Measurements from ENCODE around the gene LIPM.
"Not testable (repeated sequence)": the region's sequence is repeated elsewhere in the genome, so short reads cannot be mapped to it uniquely, and the experiment has no call there.

Gene LIPM

GRCh38 chr10:88833723-88834122 is 31.2 kb downstream of the LIPM start:
- no peak for DNase-seq (ENCODE audit: extremely low read depth, insufficient read length)
- H3K4me3 ChIP-seq (replicated peaks; ENCODE audit: low read depth, low read length) = no peak overlapping the region
- H3K27me3 ChIP-seq (replicated peaks; ENCODE audit: control insufficient read depth, insufficient read depth, low read length) = no peaks in the 10 kb centered on the region
- H3K36me3 ChIP-seq (ENCODE audit: control insufficient read depth, insufficient read depth, low read length) = no peaks in the 10 kb centered on the region
- no peak for TF ChIP-seq CTCF (IDR thresholded peaks at IDR 0.05; ENCODE audit: insufficient read depth, low read length, poor library complexity, severe bottlenecking)

GRCh38 chr10:88835096-88835909 is 32.8 kb downstream of the LIPM start:
- H3K36me3 ChIP-seq (ENCODE audit: control insufficient read depth, insufficient read depth, low read length) = no peaks in the 10 kb centered on the region
- H3K27me3 ChIP-seq (replicated peaks; ENCODE audit: control insufficient read depth, insufficient read depth, low read length) = no peaks in the 10 kb centered on the region
- DNase-seq (ENCODE audit: extremely low read depth, insufficient read length) = peak; percentile 56
- TF ChIP-seq CTCF (IDR thresholded peaks at IDR 0.05; ENCODE audit: insufficient read depth, low read length, poor library complexity, severe bottlenecking) = peak; percentile 78
- no peak overlapping the region for H3K4me3 ChIP-seq (replicated peaks; ENCODE audit: low read depth, low read length)

GRCh38 chr10:88835910-88836221 is 33.3 kb downstream of the LIPM start:
- no peak for TF ChIP-seq CTCF (IDR thresholded peaks at IDR 0.05; ENCODE audit: insufficient read depth, low read length, poor library complexity, severe bottlenecking)
- no peak for DNase-seq (ENCODE audit: extremely low read depth, insufficient read length)
- H3K27me3 ChIP-seq (replicated peaks; ENCODE audit: control insufficient read depth, insufficient read depth, low read length) = no peaks in the 10 kb centered on the region
- H3K4me3 ChIP-seq (replicated peaks; ENCODE audit: low read depth, low read length) = no peak overlapping the region
- H3K36me3 ChIP-seq (ENCODE audit: control insufficient read depth, insufficient read depth, low read length) = no peaks in the 10 kb centered on the region

- H3K4me3 ChIP-seq (replicated peaks; ENCODE audit: low read depth, low read length); H3K27me3 ChIP-seq (replicated peaks; ENCODE audit: control insufficient read depth, insufficient read depth, low read length); H3K36me3 ChIP-seq (ENCODE audit: control insufficient read depth, insufficient read depth, low read length); DNase-seq (ENCODE audit: extremely low read depth, insufficient read length): not testable (repeated sequence)
These were observed 35.1 kb downstream of the LIPM start for GRCh38 chr10:88837632-88838031.

- no peak overlapping the region for H3K4me3 ChIP-seq (replicated peaks; ENCODE audit: low read depth, low read length)
- no peaks in the 10 kb centered on the region for H3K36me3 ChIP-seq (ENCODE audit: control insufficient read depth, insufficient read depth, low read length)
- no peaks in the 10 kb centered on the region for H3K27me3 ChIP-seq (replicated peaks; ENCODE audit: control insufficient read depth, insufficient read depth, low read length)
- no peak for DNase-seq (ENCODE audit: extremely low read depth, insufficient read length)
- no peak for TF ChIP-seq CTCF (IDR thresholded peaks at IDR 0.05; ENCODE audit: insufficient read depth, low read length, poor library complexity, severe bottlenecking)
These were observed 36.3 kb downstream of the LIPM start for GRCh38 chr10:88838766-88839350.

- DNase-seq (ENCODE audit: extremely low read depth, insufficient read length) = no peak
- TF ChIP-seq CTCF (IDR thresholded peaks at IDR 0.05; ENCODE audit: insufficient read depth, low read length, poor library complexity, severe bottlenecking) = no peak
- Histone ChIP-seq H3K36me3 (ENCODE audit: control insufficient read depth, insufficient read depth, low read length) (no peaks in the 10 kb centered on the region), H3K4me3 (replicated peaks; ENCODE audit: low read depth, low read length) (no peak overlapping the region), H3K27me3 (replicated peaks; ENCODE audit: control insufficient read depth, insufficient read depth, low read length) (no peaks in the 10 kb centered on the region)
These were observed 37.6 kb downstream of the LIPM start for GRCh38 chr10:88840104-88840503.

All from GM06990 (cell line).